Stimulated activated CD8-positive, alpha-beta memory T cell treated with anti-CD3 and anti-CD28 coated beads, Interleukin-12 subunit alpha, Interleukin-12 subunit beta, amount 100 ng/mL, for 1 hour (primary cell): ENCODE data around the gene RARS1.

Source experiments
- DNase-seq: peaks from one replicate; pipeline ENCODE4 v3.0.0-alpha.2; 2020; ENCODE audit warnings: low read depth

RARS1 gene

GRCh38 chr5:168557389-168557788 lies 71.1 kb downstream of the RARS1 start:
- no peak for DNase-seq

DNA sequence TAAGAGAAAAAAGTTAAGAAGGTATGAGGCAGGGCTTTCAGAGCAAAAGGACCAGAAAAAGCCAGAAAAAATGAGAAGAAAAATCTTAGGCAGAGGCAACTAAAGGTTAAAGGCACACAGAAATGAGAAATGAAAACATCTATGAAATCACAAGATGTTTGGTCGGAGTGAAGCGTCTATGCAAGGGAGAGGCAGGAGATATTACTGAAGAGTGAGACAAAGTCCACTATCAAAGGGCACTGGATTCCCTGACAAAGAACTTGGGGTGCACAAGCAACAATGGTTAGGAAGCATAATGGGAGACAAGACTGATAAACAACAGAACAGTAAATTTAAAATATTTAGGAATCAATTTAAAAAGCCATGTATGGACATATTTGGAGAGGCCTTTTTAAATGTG lies 76.0 kb downstream of the RARS1 start:
- DNase-seq: no peak

DNA sequence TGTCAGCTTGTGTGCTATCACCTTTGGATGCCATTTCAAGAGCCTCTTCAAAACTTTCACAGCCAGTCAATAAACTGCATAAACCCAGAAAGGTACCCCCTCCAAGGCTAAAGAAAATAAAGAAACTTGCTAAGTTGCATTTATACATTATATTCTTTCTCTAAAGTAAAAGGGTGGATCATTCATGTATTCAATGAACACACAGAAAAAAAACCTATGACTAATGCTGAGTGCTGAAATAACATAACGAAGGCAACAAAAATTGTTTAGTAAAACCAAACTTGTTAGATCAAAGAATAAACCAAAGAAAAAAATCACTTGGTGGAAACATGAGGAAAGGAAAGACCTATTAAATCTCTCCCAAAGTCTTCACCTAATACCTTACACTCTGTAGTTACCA lies 77.7 kb downstream of the RARS1 start:
- DNase-seq: no peak

DNA sequence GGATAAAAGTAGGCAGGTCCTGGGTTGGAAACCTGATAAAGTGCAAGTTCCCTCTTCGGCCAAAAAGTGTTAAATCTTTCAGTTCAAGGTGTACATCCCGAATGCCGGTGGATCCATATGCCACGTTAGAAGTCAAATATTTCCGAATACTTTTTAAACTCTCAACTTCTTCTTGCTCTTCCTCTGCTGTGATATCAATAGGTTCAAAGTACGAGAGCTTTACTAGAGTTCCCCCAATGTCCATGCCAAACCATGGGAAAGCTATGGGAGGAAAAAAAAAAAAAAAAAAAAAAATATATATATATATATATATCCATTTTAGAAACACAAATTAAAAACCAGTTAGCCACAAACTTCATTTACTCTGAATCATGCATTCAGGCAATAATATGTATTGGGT lies 82.5 kb downstream of the RARS1 start:
- DNase-seq: no peak
